ENCODE results near the gene DSCAM.

The DSCAM gene

DNA sequence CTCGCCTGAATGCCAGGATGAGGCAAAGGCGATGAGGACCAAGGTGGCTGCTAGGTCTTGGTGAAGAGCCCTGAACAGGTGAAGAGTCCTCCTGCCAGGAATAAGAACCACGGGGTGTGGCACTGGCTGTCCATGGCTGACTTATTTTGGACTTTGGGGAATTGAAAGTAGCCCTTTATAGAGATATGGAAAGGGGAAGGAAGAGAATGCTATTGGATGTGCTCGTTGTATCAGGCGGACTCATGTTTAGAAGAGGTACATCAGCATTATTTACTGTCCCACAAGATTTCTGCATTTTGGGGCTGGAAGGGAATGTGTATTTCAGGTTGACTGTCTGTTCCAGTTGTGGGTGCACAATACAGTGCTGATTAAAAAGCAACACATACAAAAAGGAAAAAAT lies 465.8 kb downstream of the DSCAM start:
- Histone ChIP-seq H3K4me2 (ENCODE audit: low read length) (no peak overlapping the region), H2AK5ac (ENCODE audit: low read length) (no peak overlapping the region), H4K5ac (ENCODE audit: low read length) (no peak overlapping the region), H2BK15ac (replicated peaks; ENCODE audit: low read depth) (no peak overlapping the region), H4K8ac (ENCODE audit: low read depth, low read length) (no peak overlapping the region), H3K9ac (ENCODE audit: low read length) (no peak overlapping the region), H3K4me1 (ENCODE audit: control insufficient read depth, low read depth, low read length) (no peaks in the 10 kb centered on the region), H3K23ac (ENCODE audit: low read length) (no peak overlapping the region), H3K4me3 (ENCODE audit: low read length) (no peak overlapping the region), H2BK5ac (ENCODE audit: low read length) (no peak overlapping the region), H3K79me1 (ENCODE audit: low read length) (no peaks in the 10 kb centered on the region), H3K4ac (ENCODE audit: low read depth, low read length) (no peak overlapping the region), H3K36me3 (ENCODE audit: control insufficient read depth, insufficient read depth, low read length) (no peaks in the 10 kb centered on the region), H3K27ac (ENCODE audit: low read depth, low read length) (no peak overlapping the region), H2BK120ac (ENCODE audit: low read depth, low read length) (no peak overlapping the region), H3K79me2 (ENCODE audit: control insufficient read depth, insufficient read depth, low read length) (no peaks in the 10 kb centered on the region), H3K18ac (ENCODE audit: low read length) (no peak overlapping the region), H3K27me3 (ENCODE audit: insufficient read depth, low read length, poor library complexity) (no peaks in the 10 kb centered on the region), H3K56ac (ENCODE audit: low read length) (no peak overlapping the region)
- WGBS (ENCODE audit: extremely low coverage, insufficient coverage, low lambda C conversion rate), result no CpG with 5 or more reads among the region's 5 CpGs
- no peak for DNase-seq

DNA sequence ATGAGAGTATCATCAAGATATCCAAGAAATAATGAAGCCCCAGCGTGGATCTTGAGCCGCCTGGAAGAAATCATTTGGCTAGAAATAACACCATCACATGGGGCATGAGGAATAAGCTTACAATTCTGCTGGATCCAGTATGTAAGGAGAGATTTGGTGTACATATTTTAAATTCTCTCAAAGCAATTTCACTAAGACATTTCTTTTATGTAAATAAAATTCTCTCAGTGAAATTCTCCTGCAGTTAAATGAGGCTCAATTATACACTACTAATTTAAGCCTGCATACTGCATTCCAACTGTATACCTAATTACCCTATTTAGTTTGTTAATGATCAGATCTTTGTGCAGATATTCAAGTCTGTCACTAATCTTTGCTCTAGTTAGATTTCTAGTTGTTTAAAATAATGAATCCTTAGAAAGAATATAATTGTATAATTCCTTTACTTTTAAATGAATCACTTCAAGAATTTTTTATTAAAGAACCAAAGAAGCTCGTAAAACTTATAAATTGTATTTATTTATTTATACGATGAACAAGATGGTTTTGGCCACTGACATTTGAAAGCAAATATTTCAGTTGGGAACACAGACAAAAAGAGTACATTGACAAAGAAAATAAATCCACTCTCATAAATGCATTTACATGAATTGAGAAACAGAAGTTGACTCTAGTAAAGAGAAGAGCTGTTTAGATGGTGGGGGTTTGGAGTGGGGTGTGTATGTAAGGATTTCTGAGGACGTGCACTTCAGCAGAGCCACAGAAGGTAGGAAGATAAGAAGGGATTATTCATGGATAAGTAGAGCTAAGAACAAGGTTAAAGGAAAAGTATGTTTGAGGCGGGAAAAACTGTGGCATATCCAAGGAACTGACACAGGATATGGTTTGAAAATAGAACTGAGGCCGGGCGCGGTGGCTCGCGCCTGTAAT lies 466.8 kb downstream of the DSCAM start:
- Histone ChIP-seq H4K5ac (ENCODE audit: low read length) (no peak overlapping the region), H3K79me1 (ENCODE audit: low read length) (no peaks in the 10 kb centered on the region), H3K56ac (ENCODE audit: low read length) (no peak overlapping the region), H3K4me3 (ENCODE audit: low read length) (no peak overlapping the region), H3K9ac (ENCODE audit: low read length) (no peak overlapping the region), H2AK5ac (ENCODE audit: low read length) (no peak overlapping the region), H3K36me3 (ENCODE audit: control insufficient read depth, insufficient read depth, low read length) (no peaks in the 10 kb centered on the region), H3K4ac (ENCODE audit: low read depth, low read length) (no peak overlapping the region), H3K79me2 (ENCODE audit: control insufficient read depth, insufficient read depth, low read length) (no peaks in the 10 kb centered on the region), H3K4me1 (ENCODE audit: control insufficient read depth, low read depth, low read length) (no peaks in the 10 kb centered on the region), H4K8ac (ENCODE audit: low read depth, low read length) (no peak overlapping the region), H2BK120ac (ENCODE audit: low read depth, low read length) (no peak overlapping the region), H3K23ac (ENCODE audit: low read length) (no peak overlapping the region), H2BK15ac (replicated peaks; ENCODE audit: low read depth) (no peak overlapping the region), H3K4me2 (ENCODE audit: low read length) (no peak overlapping the region), H3K27me3 (ENCODE audit: insufficient read depth, low read length, poor library complexity) (no peaks in the 10 kb centered on the region), H2BK5ac (ENCODE audit: low read length) (no peak overlapping the region), H3K27ac (ENCODE audit: low read depth, low read length) (no peak overlapping the region), H3K18ac (ENCODE audit: low read length) (no peak overlapping the region)
- no peak for DNase-seq
- no CpG with 5 or more reads among the region's 11 CpGs for WGBS (ENCODE audit: extremely low coverage, insufficient coverage, low lambda C conversion rate)

DNA sequence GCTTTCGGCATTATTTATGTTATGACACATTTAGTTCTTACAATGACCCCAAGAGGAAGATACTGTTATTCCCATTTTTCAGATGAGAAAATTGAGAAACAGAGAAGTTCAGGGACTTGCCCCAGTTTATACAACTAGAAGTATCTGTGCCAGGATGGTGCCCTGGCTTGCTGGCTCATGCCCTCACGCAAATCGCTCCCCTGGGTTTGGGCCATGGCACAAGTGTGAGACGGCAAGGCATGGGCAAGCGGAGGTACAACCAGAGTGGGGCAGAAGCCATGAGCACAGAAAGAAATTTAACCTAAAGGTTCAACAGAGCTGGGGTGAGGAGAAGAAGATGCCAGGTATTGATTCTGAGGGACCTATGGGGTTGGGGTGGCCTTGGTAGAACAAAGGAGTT lies 469.8 kb downstream of the DSCAM start:
- no peak overlapping the region for H2AK5ac ChIP-seq (ENCODE audit: low read length)
- H3K79me2 ChIP-seq (ENCODE audit: control insufficient read depth, insufficient read depth, low read length), result no peaks in the 10 kb centered on the region
- no peak overlapping the region for H2BK15ac ChIP-seq (replicated peaks; ENCODE audit: low read depth)
- no peak overlapping the region for H4K8ac ChIP-seq (ENCODE audit: low read depth, low read length)
- no peak overlapping the region for H3K56ac ChIP-seq (ENCODE audit: low read length)
- no peaks in the 10 kb centered on the region for H3K4me1 ChIP-seq (ENCODE audit: control insufficient read depth, low read depth, low read length)
- H3K36me3 ChIP-seq (ENCODE audit: control insufficient read depth, insufficient read depth, low read length), result no peaks in the 10 kb centered on the region
- no peak overlapping the region for H4K5ac ChIP-seq (ENCODE audit: low read length)
- no peak overlapping the region for H3K18ac ChIP-seq (ENCODE audit: low read length)
- no peaks in the 10 kb centered on the region for H3K79me1 ChIP-seq (ENCODE audit: low read length)
- no peak for DNase-seq
- H3K4ac ChIP-seq (ENCODE audit: low read depth, low read length), result no peak overlapping the region
- H3K23ac ChIP-seq (ENCODE audit: low read length), result no peak overlapping the region
- no peak overlapping the region for H2BK5ac ChIP-seq (ENCODE audit: low read length)
- no CpG with 5 or more reads among the region's 5 CpGs for WGBS (ENCODE audit: extremely low coverage, insufficient coverage, low lambda C conversion rate)
- no peak overlapping the region for H3K9ac ChIP-seq (ENCODE audit: low read length)
- H3K27ac ChIP-seq (ENCODE audit: low read depth, low read length), result no peak overlapping the region
- H3K27me3 ChIP-seq (ENCODE audit: insufficient read depth, low read length, poor library complexity), result no peaks in the 10 kb centered on the region
- no peak overlapping the region for H3K4me2 ChIP-seq (ENCODE audit: low read length)
- H2BK120ac ChIP-seq (ENCODE audit: low read depth, low read length), result no peak overlapping the region
- H3K4me3 ChIP-seq (ENCODE audit: low read length), result no peak overlapping the region

DNA sequence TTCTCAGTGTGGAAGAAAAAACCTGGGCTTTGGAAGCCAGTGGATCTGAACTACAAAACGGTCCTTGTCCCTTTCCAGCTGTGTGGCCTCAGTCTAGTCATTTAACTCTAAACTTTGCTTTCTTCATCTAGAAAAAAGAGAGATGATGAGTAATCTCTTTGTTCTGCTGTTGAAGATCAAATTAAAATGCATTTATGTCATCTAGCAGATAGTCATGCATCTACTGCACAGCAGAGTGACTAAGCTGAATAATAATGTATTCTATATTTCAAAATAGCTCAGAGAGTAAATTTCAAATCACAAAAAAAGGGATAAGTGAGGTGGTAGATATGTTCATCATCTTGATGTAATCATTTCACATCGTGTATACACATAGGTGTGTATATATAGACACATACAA lies 473.2 kb downstream of the DSCAM start:
- H3K79me1 ChIP-seq (ENCODE audit: low read length), result no peaks in the 10 kb centered on the region
- no peak overlapping the region for H4K8ac ChIP-seq (ENCODE audit: low read depth, low read length)
- H3K4me2 ChIP-seq (ENCODE audit: low read length), result no peak overlapping the region
- no peak overlapping the region for H3K4ac ChIP-seq (ENCODE audit: low read depth, low read length)
- H3K18ac ChIP-seq (ENCODE audit: low read length), result no peak overlapping the region
- no peaks in the 10 kb centered on the region for H3K27me3 ChIP-seq (ENCODE audit: insufficient read depth, low read length, poor library complexity)
- H2BK5ac ChIP-seq (ENCODE audit: low read length), result no peak overlapping the region
- no peak overlapping the region for H3K56ac ChIP-seq (ENCODE audit: low read length)
- no peaks in the 10 kb centered on the region for H3K79me2 ChIP-seq (ENCODE audit: control insufficient read depth, insufficient read depth, low read length)
- no peak overlapping the region for H2AK5ac ChIP-seq (ENCODE audit: low read length)
- no peak overlapping the region for H4K5ac ChIP-seq (ENCODE audit: low read length)
- no peak overlapping the region for H2BK120ac ChIP-seq (ENCODE audit: low read depth, low read length)
- H3K4me3 ChIP-seq (ENCODE audit: low read length), result no peak overlapping the region
- H3K23ac ChIP-seq (ENCODE audit: low read length), result no peak overlapping the region
- no peak overlapping the region for H2BK15ac ChIP-seq (replicated peaks; ENCODE audit: low read depth)
- no peak overlapping the region for H3K9ac ChIP-seq (ENCODE audit: low read length)
- H3K27ac ChIP-seq (ENCODE audit: low read depth, low read length), result no peak overlapping the region
- no peaks in the 10 kb centered on the region for H3K36me3 ChIP-seq (ENCODE audit: control insufficient read depth, insufficient read depth, low read length)
- no CpG with 5 or more reads among the region's 2 CpGs for WGBS (ENCODE audit: extremely low coverage, insufficient coverage, low lambda C conversion rate)
- no peak for DNase-seq
- no peaks in the 10 kb centered on the region for H3K4me1 ChIP-seq (ENCODE audit: control insufficient read depth, low read depth, low read length)

DNA sequence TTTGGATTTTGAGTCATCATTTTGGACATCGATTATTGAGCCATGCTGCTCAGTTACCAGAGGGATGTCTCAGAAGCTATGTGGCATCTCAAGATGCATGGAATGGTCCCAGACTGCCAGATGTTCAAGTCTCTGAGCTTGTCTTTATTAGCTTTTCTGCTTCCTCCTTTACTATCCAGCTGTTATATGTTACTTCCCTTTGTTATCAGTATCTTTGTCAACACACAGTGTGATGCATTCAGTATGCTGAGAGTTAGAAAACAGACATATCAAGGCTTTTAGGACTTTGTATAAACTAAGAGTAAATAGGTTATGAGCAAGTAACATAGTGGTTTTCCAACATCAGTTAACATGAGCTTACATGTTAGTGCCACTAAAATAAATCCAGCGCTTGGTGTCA lies 474.5 kb downstream of the DSCAM start:
- Histone ChIP-seq H3K36me3 (ENCODE audit: control insufficient read depth, insufficient read depth, low read length) (no peaks in the 10 kb centered on the region), H3K27me3 (ENCODE audit: insufficient read depth, low read length, poor library complexity) (no peaks in the 10 kb centered on the region), H3K4me2 (ENCODE audit: low read length) (no peak overlapping the region), H2BK15ac (replicated peaks; ENCODE audit: low read depth) (no peak overlapping the region), H2AK5ac (ENCODE audit: low read length) (no peak overlapping the region), H4K8ac (ENCODE audit: low read depth, low read length) (no peak overlapping the region), H3K56ac (ENCODE audit: low read length) (no peak overlapping the region), H3K79me2 (ENCODE audit: control insufficient read depth, insufficient read depth, low read length) (no peaks in the 10 kb centered on the region), H3K79me1 (ENCODE audit: low read length) (no peaks in the 10 kb centered on the region), H3K9ac (ENCODE audit: low read length) (no peak overlapping the region), H4K5ac (ENCODE audit: low read length) (no peak overlapping the region), H2BK5ac (ENCODE audit: low read length) (no peak overlapping the region), H3K4me1 (ENCODE audit: control insufficient read depth, low read depth, low read length) (no peaks in the 10 kb centered on the region), H3K23ac (ENCODE audit: low read length) (no peak overlapping the region), H2BK120ac (ENCODE audit: low read depth, low read length) (no peak overlapping the region), H3K18ac (ENCODE audit: low read length) (no peak overlapping the region), H3K4me3 (ENCODE audit: low read length) (no peak overlapping the region), H3K27ac (ENCODE audit: low read depth, low read length) (no peak overlapping the region), H3K4ac (ENCODE audit: low read depth, low read length) (no peak overlapping the region)
- WGBS (ENCODE audit: extremely low coverage, insufficient coverage, low lambda C conversion rate), result no CpG with 5 or more reads among the region's 2 CpGs
- DNase-seq, result no peak

DNA sequence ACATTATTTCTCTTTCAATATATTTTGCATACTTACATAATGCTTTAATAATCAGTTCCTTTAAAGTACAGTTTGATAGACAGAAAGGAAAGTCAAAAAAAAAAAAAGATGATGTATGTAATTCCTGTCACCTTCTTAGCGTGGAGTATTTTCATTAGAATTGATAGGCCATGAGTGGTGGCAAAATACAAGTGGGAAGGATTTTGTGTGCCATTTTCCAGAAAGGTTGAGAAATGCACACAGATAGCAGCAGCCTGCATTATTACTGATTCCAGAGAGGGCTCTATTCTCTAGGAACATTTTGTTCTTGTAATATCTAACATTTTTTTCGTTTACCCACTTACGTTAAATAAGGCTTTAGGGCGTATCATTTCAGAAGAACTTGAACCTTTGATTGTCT lies 475.6 kb downstream of the DSCAM start:
- Histone ChIP-seq H3K9ac (ENCODE audit: low read length) (no peak overlapping the region), H2BK15ac (replicated peaks; ENCODE audit: low read depth) (no peak overlapping the region), H2AK5ac (ENCODE audit: low read length) (no peak overlapping the region), H3K27me3 (ENCODE audit: insufficient read depth, low read length, poor library complexity) (no peaks in the 10 kb centered on the region), H3K56ac (ENCODE audit: low read length) (no peak overlapping the region), H3K4me3 (ENCODE audit: low read length) (no peak overlapping the region), H3K79me2 (ENCODE audit: control insufficient read depth, insufficient read depth, low read length) (no peaks in the 10 kb centered on the region), H2BK5ac (ENCODE audit: low read length) (no peak overlapping the region), H2BK120ac (ENCODE audit: low read depth, low read length) (no peak overlapping the region), H3K36me3 (ENCODE audit: control insufficient read depth, insufficient read depth, low read length) (no peaks in the 10 kb centered on the region), H3K79me1 (ENCODE audit: low read length) (no peaks in the 10 kb centered on the region), H3K23ac (ENCODE audit: low read length) (no peak overlapping the region), H3K4me1 (ENCODE audit: control insufficient read depth, low read depth, low read length) (no peaks in the 10 kb centered on the region), H3K27ac (ENCODE audit: low read depth, low read length) (no peak overlapping the region), H3K4ac (ENCODE audit: low read depth, low read length) (no peak overlapping the region), H4K5ac (ENCODE audit: low read length) (no peak overlapping the region), H3K4me2 (ENCODE audit: low read length) (no peak overlapping the region), H4K8ac (ENCODE audit: low read depth, low read length) (no peak overlapping the region), H3K18ac (ENCODE audit: low read length) (no peak overlapping the region)
- DNase-seq, result no peak
- no CpG with 5 or more reads among the region's 4 CpGs for WGBS (ENCODE audit: extremely low coverage, insufficient coverage, low lambda C conversion rate)
